Loucy (cell line): ENCODE measurements around the gene DGKB.

Experiments used
- H2AFZ ChIP-seq: fragments of 200-600 bp; sonication (generic); 2 replicates; pipeline ENCODE4 v1.6.0; 2016; ENCODE audit warnings: antibody characterized with exemption, mild to moderate bottlenecking, low read length, moderate library complexity
- H3F3A ChIP-seq: fragments of 200-600 bp; 2 replicates; pipeline ENCODE4 v1.6.0; 2016; ENCODE audit warnings: antibody characterized with exemption, low read depth, mild to moderate bottlenecking
- H3K27me3 ChIP-seq: fragments of 200-600 bp; sonication (generic); 2 replicates; pipeline ENCODE4 v1.6.1; 2014; ENCODE audit warnings: low read length, mild to moderate bottlenecking; ENCODE audit not compliant: insufficient read depth, poor library complexity, severe bottlenecking
- H3K36me3 ChIP-seq: fragments of 200-600 bp; sonication (generic); 2 replicates; pipeline ENCODE4 v1.6.1; 2016; ENCODE audit warnings: low read length; ENCODE audit not compliant: insufficient read depth
- H3K4me1 ChIP-seq: fragments of 200-600 bp; sonication (generic); 2 replicates; pipeline ENCODE4 v1.5.1; 2014; ENCODE audit warnings: low read length, mild to moderate bottlenecking; ENCODE audit not compliant: insufficient read depth, poor library complexity, severe bottlenecking
- H3K4me2 ChIP-seq: fragments of 200-600 bp; sonication (generic); 2 replicates; pipeline ENCODE4 v1.6.0; 2014; ENCODE audit warnings: antibody characterized with exemption, low read length, low read depth, mild to moderate bottlenecking; ENCODE audit not compliant: poor library complexity, severe bottlenecking
- H3K4me3 ChIP-seq: fragments of 200-600 bp; sonication (generic); 2 replicates; pipeline ENCODE4 v1.5.1; 2014; ENCODE audit warnings: low read length, mild to moderate bottlenecking, mixed read lengths; ENCODE audit not compliant: poor library complexity, severe bottlenecking
- H3K79me2 ChIP-seq: fragments of 200-600 bp; sonication (generic); 2 replicates; pipeline ENCODE4 v1.6.1; 2014; ENCODE audit warnings: low read length; ENCODE audit not compliant: insufficient read depth
- H3K9ac ChIP-seq: fragments of 200-600 bp; sonication (generic); 2 replicates; pipeline ENCODE4 v1.6.0; 2014; ENCODE audit warnings: mild to moderate bottlenecking, low read depth, low read length, moderate library complexity; ENCODE audit not compliant: poor library complexity, severe bottlenecking
- H3K9me2 ChIP-seq: fragments of 200-600 bp; sonication (generic); replicated peaks from 2 replicates; pipeline ENCODE4 v1.6.1; 2016; ENCODE audit warnings: low read depth, low read length, mixed read lengths
- H3K9me3 ChIP-seq: fragments of 200-600 bp; sonication (generic); 2 replicates; pipeline ENCODE4 v1.6.1; 2014; ENCODE audit warnings: mild to moderate bottlenecking, antibody characterized with exemption, low read length, low read depth; ENCODE audit not compliant: insufficient read depth
- H4K20me1 ChIP-seq: fragments of 200-600 bp; sonication (generic); 2 replicates; pipeline ENCODE4 v1.6.0; 2014; ENCODE audit warnings: antibody characterized with exemption, low read length, mild to moderate bottlenecking; ENCODE audit not compliant: insufficient read depth, poor library complexity, severe bottlenecking
- EZH2phosphoT487 ChIP-seq: fragments of 200-600 bp; IDR thresholded peaks from 2 replicates; pipeline ENCODE4 v1.6.1; 2018; ENCODE audit warnings: antibody characterized with exemption, mild to moderate bottlenecking, moderate library complexity, borderline replicate concordance
- TF ChIP-seq, protein P1 (sequence below): fragments of 200-600 bp; sonication (generic); conservative IDR thresholded peaks from 2 replicates; pipeline ENCODE4 v1.5.1; 2014; ENCODE audit warnings: mild to moderate bottlenecking, antibody characterized with exemption, low read length

Gene DGKB

DNA sequence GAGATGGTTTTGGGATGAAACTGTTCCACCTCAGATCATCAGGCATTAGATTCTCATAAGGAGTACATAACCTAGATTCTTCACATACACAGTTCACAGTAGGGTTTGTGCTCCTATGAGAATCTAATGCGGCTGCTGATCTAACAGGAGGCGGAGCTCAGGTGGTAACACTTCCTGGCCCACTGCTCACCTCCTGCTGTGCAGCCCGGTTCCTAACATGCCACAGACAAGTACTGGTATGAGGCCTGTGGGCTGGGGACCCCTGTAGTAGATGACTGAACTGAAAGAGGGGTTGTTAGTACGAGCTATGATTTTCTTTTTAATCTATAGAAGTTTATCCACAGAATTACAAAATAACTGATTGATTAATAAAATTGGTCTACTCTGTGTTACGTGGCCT, 48.1 kb downstream of the DGKB start:
- Histone ChIP-seq H3K4me3 (no peak overlapping the region), H4K20me1 (no peaks in the 10 kb centered on the region), H3K36me3 (no peaks in the 10 kb centered on the region), H3K27me3 (no peaks in the 10 kb centered on the region), H3K9me3 (no peaks in the 10 kb centered on the region), H3K9me2 (no peaks in the 10 kb centered on the region), H3K79me2 (no peaks in the 10 kb centered on the region), H3K4me2 (no peak overlapping the region), H3F3A (no peaks in the 10 kb centered on the region), H2AFZ (no peak overlapping the region), H3K9ac (no peak overlapping the region), H3K4me1 (no peaks in the 10 kb centered on the region)
- TF ChIP-seq, protein P1, sequence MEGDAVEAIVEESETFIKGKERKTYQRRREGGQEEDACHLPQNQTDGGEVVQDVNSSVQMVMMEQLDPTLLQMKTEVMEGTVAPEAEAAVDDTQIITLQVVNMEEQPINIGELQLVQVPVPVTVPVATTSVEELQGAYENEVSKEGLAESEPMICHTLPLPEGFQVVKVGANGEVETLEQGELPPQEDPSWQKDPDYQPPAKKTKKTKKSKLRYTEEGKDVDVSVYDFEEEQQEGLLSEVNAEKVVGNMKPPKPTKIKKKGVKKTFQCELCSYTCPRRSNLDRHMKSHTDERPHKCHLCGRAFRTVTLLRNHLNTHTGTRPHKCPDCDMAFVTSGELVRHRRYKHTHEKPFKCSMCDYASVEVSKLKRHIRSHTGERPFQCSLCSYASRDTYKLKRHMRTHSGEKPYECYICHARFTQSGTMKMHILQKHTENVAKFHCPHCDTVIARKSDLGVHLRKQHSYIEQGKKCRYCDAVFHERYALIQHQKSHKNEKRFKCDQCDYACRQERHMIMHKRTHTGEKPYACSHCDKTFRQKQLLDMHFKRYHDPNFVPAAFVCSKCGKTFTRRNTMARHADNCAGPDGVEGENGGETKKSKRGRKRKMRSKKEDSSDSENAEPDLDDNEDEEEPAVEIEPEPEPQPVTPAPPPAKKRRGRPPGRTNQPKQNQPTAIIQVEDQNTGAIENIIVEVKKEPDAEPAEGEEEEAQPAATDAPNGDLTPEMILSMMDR: no peak
- TF ChIP-seq EZH2phosphoT487: no peak

DNA sequence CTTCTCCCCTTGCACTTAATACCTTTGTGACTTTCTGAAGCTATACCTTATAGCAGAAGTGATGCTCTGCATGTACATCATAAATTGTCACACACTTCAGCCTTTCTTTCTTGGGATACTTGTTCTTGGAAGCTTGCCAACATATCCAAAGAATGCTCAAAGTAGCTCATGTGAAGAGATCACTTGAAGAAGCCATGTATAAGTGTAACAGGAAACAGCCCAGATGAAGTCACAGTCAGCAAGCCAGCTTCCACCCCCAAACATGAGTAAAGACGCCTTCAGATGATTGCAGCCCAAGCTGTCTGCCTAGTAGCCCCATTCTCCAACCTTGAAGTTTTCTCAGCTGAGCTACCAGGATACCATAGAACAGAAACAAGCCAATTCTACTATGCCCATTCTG, 50.9 kb downstream of the DGKB start:
- H3K9me3 ChIP-seq: no peaks in the 10 kb centered on the region
- no peaks in the 10 kb centered on the region for H3F3A ChIP-seq
- H3K4me1 ChIP-seq: no peaks in the 10 kb centered on the region
- no peak overlapping the region for H3K4me3 ChIP-seq
- no peak overlapping the region for H2AFZ ChIP-seq
- TF ChIP-seq, protein P1: no peak
- TF ChIP-seq EZH2phosphoT487: no peak
- no peak overlapping the region for H3K4me2 ChIP-seq
- H3K36me3 ChIP-seq: no peaks in the 10 kb centered on the region
- H3K27me3 ChIP-seq: no peaks in the 10 kb centered on the region
- H3K79me2 ChIP-seq: no peaks in the 10 kb centered on the region
- H3K9me2 ChIP-seq: no peaks in the 10 kb centered on the region
- H3K9ac ChIP-seq: no peak overlapping the region
- no peaks in the 10 kb centered on the region for H4K20me1 ChIP-seq

DNA sequence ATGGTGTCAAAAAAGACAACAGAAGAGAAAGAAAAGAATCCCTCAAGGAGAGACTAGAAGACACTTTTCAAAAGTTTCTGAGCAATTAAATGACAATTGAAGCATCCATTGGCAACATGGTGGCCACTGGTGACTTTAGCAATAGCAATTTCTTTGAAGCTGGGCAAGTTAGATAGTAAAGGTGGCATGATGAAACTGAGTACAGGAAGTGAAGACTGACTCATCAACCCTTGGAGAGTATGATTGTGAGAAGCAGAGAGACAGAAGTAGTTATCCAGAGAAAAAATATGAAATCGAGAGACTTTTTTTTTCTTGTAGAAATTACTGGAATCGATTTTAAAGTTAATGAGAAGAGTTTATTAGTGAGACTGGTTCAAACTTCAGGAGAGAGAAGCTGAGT, 52.5 kb downstream of the DGKB start:
- H4K20me1 ChIP-seq: no peaks in the 10 kb centered on the region
- no peaks in the 10 kb centered on the region for H3K79me2 ChIP-seq
- H3K36me3 ChIP-seq: no peaks in the 10 kb centered on the region
- H3K4me2 ChIP-seq: no peak overlapping the region
- H3K4me3 ChIP-seq: no peak overlapping the region
- H2AFZ ChIP-seq: no peak overlapping the region
- TF ChIP-seq, protein P1: no peak
- no peak for TF ChIP-seq EZH2phosphoT487
- no peaks in the 10 kb centered on the region for H3K27me3 ChIP-seq
- no peaks in the 10 kb centered on the region for H3K4me1 ChIP-seq
- no peaks in the 10 kb centered on the region for H3K9me3 ChIP-seq
- no peaks in the 10 kb centered on the region for H3K9me2 ChIP-seq
- H3K9ac ChIP-seq: no peak overlapping the region
- no peaks in the 10 kb centered on the region for H3F3A ChIP-seq
